Subcutaneous adipose tissue (tissue), 4 donors: ENCODE measurements around the gene PATJ. TPM values are rescaled to one million over a fixed set of nuclear protein-coding genes. Genes with fewer than 3 reads are reported as not detected.

Experiments
- total RNA-seq, 4 donors: library from RNA; depleted of rRNA; stranded (reverse); fragments of >200 nt; gene quantifications; one replicate each; pipeline ENCODE4 v1.1.0, GENCODE V29; 2016
- TF ChIP-seq, protein P1 (sequence below): fragments of 450-650 bp; IDR thresholded peaks from one replicate; pipeline ENCODE4 v1.5.1; 2016; ENCODE audit warnings: low read depth, mild to moderate bottlenecking, control low read depth, antibody characterized with exemption, moderate library complexity

Gene PATJ
- total RNA-seq, 4 donors from 2014 or later, result 12.2 to 21.6 (median 19.1) TPM

GRCh38 chr1:61842036-61842435 lies 99.8 kb downstream of the PATJ start:
- TF ChIP-seq, protein P1, sequence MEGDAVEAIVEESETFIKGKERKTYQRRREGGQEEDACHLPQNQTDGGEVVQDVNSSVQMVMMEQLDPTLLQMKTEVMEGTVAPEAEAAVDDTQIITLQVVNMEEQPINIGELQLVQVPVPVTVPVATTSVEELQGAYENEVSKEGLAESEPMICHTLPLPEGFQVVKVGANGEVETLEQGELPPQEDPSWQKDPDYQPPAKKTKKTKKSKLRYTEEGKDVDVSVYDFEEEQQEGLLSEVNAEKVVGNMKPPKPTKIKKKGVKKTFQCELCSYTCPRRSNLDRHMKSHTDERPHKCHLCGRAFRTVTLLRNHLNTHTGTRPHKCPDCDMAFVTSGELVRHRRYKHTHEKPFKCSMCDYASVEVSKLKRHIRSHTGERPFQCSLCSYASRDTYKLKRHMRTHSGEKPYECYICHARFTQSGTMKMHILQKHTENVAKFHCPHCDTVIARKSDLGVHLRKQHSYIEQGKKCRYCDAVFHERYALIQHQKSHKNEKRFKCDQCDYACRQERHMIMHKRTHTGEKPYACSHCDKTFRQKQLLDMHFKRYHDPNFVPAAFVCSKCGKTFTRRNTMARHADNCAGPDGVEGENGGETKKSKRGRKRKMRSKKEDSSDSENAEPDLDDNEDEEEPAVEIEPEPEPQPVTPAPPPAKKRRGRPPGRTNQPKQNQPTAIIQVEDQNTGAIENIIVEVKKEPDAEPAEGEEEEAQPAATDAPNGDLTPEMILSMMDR, result no peak

DNA sequence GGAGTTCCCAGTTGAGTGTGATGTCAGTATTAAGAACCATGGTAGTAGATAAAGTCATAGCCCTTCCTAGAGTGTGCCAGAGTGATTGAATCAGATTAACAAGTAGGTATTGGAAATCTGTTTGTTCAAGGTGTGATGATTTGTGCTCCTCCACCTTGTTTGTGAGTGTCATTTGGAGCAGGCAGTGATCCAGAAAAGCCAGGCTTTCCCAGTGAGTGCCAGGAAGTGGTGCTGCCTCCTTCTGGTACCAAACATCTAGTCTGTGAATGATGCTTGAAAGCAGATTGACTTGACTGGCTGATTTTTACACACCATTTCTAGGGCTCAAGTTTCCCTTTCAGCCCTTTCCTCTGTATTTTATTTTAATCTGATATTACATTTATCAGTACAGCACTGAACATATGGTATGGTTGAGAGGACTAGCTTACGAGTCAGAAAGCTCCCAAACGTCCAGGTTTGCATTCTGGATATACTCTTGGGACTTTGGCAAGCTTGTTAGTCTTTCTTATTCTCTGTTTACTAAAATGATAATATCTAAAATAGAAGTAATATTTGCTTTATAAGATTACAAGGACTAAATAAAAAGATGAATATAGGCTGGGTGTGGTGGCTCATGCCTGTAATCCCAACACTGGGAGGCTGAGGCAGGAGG lies 100.7 kb downstream of the PATJ start:
- TF ChIP-seq, protein P1, result no peak

DNA sequence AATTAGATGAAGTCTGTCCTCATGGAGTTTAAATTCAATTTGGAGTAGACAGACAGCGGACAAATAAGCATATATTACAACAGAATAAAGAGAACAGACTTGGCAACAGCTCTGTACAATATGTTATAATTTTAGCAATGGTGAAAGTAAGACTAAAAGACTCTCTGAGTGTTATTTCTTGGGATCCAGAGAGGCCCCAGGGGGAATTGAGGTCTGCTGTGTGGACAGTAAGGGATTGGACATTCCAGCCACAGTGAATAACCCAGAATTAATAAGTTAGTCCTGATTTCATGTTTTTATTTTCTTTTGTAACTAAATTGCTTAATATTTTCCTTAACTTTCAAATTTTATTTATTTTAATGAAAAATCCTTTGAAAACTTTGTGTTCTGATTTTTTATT lies 101.7 kb downstream of the PATJ start:
- TF ChIP-seq, protein P1, result no peak

DNA sequence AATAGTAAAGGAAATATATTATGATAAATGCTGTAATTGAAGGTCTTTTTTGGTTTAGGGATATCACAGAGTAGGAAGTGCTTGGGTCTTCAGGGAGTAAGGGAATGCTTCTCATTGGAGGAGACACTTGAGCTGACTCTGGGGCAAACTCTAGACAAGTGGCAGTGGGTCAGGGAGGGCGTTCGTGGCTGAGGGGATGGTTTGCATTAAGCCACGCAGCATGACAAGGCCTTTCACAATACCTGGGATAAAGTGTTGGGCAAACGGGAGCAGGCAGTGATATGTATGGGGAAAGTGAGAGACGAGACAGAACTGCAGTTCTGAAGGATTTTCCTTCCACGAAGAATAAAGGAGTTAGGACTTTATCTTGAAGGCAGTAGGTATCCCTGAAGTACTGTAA lies 109.0 kb downstream of the PATJ start:
- TF ChIP-seq, protein P1, result no peak

DNA sequence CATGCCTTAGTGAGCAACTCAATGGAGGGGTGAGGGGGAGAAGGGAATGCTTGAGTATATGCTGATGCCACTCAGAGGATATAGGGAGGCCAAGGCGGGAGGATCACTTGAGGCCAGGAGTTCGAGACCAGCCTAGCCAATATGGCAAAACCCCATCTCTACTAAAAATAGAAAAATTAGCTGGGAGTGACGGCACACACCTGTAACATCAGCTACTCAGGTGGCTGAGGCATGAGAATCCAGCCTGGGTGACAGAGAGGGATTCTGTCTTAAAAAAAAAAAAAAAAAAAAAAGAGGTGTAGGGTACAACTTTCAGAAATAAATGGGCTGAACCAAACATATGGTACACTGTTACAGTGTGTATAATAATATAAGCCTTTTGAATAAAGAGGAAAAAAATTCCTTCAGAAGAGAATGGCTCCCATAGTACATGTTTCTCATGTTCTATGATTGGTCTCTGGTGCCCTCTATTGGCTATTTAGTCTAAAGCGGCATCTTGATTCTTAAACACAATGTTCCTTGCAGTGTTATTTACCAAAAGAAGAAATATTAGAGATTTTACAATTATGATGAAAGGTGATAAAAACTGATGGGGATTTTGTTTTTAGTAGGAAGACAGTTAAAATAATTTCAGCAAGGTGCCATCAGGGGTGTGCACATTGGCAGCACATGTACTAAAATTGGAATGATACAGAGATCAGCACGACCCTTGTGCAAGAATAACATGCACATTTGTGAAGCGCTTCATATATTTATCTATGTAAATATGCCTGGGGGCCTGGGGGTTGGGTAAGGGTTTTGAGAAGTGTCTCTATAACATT lies 109.8 kb downstream of the PATJ start:
- TF ChIP-seq, protein P1, result no peak

DNA sequence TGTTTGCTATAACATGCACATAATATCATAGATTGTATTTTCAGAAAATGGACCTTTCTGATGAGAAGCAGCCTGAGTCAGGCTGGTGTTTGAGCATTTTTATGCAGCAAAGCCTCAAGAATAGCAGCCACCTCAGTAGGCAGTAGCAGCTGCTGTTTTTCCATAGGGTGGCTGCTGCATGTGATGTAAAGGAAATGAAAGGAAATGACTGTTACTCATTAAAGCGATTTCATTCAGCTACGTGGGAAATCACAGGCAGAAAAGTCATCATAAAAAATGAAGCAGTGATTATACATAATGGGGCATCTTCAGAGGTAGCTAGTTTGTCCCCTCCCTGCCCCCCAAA lies 110.4 kb downstream of the PATJ start:
- TF ChIP-seq, protein P1, result no peak

- TF ChIP-seq, protein P1, result no peak
These were observed 111.3 kb downstream of the PATJ start for GRCh38 chr1:61853583-61853982.
